HL-60 (cell line): Measurements from ENCODE around the gene CNGA4.

Experiments used
- CTCF ChIP-seq: IDR thresholded peaks from one replicate; pipeline ENCODE4 v1.5.1; 2011; ENCODE audit warnings: low read length, control low read depth, inconsistent platforms; ENCODE audit not compliant: insufficient read depth
- POLR2AphosphoS5 ChIP-seq: IDR thresholded peaks from 2 replicates; pipeline ENCODE4 v1.6.1; 2012; ENCODE audit warnings: low read depth
- REST ChIP-seq: IDR thresholded peaks from 2 replicates; pipeline ENCODE4 v1.6.1; 2012; ENCODE audit warnings: low read depth; ENCODE audit not compliant: insufficient replicate concordance
- SPI1 ChIP-seq: IDR thresholded peaks from 2 replicates; pipeline ENCODE4 v1.6.1; 2012; ENCODE audit warnings: low read depth, mild to moderate bottlenecking, borderline replicate concordance

- TF ChIP-seq CTCF (no peak), SPI1 (no peak), POLR2AphosphoS5 (no peak), REST (no peak)
Observed at GRCh38 chr11:6253197-6253596, 14.3 kb downstream of the CNGA4 start.
